NOMO-1 (cell line): Measurements from ENCODE around the gene LIX1L.
A peak's percentile ranks its signal among the peaks of the same experiment; 100 is the strongest.

Experiments
- DNase-seq, 2 experiments: peaks; one replicate each; lab custom pipeline; 2025; ENCODE audit not compliant: unreplicated experiment in 2 of 2; lab: John Stamatoyannopoulos, UW

The LIX1L gene

GRCh38 chr1:145985502-145986439, 28.0 kb upstream of the LIX1L start:
- DNase-seq: peak; percentile 65 to 85

GRCh38 chr1:145985129-145985501, 27.3 kb upstream of the LIX1L start:
- no peak for DNase-seq

DNA sequence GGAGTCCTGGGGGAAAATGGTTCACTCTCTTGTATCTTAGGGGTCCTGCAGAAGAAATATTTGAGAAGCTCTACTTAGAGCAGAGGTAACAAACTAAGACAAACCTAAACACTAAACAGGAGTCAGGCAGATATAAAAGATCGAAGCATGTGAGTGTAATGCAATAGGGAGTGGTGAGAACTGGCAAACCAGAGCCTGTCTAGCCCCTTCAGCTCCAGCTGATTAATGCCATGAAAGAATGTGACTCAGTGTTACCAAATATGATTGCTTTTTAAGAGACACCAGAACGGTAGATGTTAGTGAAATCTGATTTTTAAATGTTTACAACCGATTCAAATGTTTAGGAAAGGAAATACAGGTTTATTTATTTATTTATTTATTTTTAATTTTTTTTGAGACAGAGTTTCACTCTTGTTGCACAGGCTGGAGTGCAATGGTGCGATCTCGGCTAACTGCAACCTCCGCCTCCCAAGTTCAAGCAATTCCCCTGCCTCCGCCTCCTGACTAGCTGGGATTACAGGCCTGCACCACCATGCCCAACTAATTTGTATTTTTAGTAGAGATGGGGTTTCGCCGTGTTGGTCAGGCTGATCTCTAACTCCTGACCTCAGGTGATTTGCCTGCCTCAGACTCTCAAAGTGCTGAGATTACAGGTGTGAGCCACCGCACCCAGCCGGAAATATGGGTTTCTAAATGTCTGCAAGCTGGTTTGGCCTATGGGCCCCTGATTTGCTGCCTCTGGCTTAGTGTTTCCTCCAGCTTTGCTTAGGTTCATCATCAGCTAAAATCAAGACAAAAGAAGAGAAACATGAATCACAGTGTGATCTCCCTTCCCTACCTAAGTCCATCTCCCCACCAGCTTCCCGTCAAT, 26.4 kb upstream of the LIX1L start:
- DNase-seq: no peak

DNA sequence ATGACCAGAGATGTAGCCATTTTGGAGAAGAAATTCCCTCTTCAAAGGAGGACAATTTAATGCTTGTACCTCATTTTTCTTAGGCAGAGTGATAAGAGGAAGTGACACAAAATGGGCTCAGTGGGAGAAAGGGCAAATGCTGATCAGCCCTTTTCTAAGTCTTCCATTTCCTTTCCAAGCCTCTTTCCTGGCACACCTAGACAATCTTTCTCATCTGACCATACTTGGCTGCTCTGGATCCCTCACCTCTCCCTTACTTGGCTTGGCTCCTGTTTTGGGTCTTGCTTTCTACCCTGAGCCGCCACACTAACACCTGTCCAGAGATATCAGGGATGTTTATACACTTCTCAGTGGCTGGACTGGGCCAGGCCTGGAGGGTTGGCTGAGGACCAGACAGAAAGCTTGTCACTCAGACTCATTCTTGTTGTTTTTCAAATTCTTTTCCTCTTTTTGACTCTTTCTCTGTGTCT, 25.4 kb upstream of the LIX1L start:
- peak in 1 of 2 experiments; percentile 21 for DNase-seq

DNA sequence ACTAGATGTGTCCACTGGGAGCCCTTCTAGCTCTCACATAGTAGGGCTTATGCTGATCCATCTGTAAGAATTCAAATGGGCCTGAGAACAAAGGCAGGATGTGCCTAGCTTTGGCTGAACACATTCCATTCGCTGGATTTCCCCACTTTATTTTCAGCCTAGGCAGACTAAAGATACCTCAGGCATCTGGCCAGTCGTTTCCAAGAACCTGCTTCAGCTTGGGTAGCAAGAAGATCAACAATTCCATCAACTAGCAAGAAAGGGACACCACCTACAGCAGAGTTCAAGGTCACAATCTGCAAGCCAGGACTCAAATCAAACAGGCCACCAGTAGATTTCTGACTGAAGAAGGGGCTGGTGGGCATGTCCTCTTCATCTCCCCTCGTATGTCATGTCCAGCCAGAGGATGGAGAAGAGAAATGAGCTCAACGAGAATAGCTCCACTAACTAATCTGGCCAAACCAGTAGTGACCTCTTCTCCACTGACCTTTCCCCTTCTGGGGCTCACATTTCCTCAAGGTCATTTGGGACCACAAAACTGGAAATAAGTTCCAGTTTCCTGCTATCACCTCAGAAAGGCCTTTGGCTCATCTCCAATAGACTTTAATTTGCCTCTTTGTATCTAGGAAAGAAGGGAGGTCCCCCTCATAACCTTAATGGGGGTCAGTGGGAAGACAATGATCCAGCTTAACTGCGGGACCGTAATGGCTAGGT, 24.4 kb upstream of the LIX1L start:
- DNase-seq: no peak

DNA sequence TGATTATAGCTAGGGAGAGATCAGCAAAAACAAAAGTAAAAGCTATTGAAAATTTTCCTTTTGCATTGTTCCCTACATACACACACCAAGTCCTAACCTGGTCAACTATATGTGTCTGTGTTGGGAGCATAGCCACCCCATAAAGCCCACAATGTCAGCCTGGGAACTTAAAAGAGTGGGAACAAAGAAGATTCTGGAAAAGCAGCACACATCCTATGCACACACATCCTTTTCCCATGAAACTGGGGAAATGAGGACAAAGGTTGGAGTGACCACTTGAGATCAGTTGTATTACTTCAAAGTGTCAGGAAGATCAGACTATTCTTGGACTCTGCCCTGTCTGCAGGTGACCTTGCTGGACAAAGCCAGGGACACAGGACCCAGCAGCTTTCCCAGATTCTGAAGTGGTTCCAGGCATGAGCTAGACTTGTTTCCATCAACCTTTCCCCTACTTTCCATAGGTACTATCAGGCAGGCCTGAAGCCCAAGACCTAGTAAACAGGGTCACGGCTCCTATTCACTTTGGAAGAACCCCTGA, 22.7 kb upstream of the LIX1L start:
- no peak for DNase-seq

DNA sequence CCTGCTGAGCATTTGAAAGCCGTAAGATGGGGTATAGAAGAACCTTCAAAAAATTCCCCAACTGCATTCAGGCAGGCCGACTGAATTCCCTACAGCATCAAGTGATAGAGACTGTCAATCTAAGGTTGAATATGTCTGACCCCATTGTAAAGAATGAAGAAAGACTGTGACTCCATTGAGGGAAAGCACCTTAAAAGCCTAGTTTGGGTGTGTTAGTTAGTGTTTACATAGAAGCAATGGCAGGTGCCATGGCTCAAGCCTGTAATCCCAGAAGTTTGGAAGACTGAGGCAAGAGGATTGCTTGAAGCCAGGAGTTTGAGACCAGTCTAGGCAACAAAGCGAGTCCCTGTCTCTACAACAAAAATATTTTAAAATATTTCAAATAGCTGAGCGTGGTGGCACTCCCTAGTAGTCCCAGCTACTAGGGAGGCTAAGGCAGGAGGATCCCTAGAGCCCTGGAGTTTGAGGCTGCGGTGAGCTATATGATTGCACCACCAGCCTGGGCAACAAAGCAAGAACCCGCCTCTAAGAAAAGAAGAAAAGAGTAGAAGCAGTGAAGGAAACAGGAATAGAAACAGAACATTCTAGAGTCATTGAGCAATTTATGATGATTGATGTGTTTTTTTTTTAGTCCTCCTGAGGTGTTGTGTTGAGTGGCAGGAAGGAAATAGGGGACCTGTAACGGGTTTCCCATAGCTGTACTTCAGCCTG, 22.1 kb upstream of the LIX1L start:
- peak; percentile 79 to 91 for DNase-seq

GRCh38 chr1:145978854-145979745, 21.3 kb upstream of the LIX1L start:
- peak; percentile 87 to 97 for DNase-seq

- no peak for DNase-seq
Measured at GRCh38 chr1:145978471-145978853, 20.6 kb upstream of the LIX1L start.

DNA sequence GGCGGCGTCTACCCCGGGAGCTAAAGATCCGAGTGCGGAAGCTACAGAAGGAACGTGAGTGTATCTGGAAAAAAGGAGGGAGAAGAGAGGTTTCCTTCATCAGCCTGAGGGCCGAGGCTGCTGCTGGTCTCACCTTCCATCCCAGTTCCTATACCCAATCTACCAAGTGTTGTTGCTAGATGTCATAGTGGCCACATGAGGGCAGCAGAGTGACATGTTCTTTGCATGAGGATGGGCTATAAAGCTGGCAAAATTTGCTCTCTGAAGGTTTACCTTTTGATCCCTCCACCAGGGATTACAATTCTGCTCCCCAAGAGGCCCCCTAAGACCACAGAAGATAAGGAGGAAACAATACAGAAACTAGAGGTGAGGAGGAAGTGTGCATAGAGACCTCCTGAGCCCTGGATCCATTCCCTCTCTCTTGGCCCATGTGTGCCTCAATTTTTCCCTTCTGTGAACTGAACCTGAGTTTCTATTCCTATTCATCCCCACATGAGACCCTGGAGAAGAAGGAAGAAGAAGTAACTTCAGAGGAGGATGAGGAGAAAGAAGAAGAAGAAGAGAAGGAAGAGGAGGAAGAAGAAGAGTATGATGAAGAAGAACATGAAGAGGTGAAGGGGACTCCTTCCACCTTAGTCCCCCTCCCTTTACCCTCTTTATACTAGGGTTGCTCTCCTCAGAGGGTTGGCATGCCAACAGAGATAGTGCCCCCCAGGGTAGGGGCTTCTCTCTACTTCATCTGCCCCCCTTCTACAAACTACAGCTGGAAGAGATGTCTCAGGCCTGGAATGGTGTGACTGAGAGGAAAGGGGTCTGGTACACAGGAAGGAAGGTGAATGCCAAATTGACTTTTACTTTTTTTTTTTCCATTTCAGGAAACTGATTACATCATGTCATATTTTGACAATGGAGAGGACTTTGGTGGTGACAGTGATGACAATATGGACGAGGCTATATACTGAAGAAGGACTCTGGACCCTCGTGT, 20.0 kb upstream of the LIX1L start:
- DNase-seq: peak; percentile 71 to 83

DNA sequence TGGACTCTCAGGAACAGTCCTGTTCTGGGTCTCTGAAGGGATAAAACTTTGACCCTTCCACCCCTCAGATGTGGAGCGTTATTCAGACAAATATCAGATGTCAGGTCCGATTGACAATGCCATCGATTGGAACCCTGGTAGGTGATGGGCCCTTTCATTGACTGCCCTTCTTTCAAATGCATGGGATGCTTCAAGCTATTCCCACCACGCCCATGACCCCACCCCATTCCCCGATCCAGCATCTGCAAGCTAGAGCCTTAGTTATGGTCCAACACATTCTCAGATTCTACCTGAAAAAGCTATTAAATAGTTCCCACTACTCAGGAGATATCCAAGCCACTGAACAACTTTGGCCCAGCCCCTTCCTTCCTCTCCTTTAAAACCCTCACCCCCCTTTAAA, 19.2 kb upstream of the LIX1L start:
- no peak for DNase-seq

DNA sequence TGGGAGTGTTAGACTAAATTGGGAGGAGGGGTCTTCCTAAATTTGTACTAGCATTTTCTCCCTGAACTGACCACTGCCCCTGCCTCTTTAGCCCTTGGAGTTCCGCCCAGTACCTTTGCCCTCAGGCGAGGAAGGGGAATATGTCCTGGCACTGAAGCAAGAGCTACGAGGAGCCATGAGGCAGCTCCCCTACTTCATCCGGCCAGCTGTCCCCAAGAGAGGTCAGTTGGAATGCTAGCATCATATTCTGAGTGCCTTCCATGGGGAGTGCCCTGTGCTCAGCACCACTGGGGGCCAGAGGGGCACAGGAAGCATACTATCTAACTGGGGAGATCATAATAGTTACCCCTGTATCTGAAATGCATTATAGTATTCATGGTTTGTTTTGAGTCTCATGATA, 17.4 kb upstream of the LIX1L start:
- no peak for DNase-seq

DNA sequence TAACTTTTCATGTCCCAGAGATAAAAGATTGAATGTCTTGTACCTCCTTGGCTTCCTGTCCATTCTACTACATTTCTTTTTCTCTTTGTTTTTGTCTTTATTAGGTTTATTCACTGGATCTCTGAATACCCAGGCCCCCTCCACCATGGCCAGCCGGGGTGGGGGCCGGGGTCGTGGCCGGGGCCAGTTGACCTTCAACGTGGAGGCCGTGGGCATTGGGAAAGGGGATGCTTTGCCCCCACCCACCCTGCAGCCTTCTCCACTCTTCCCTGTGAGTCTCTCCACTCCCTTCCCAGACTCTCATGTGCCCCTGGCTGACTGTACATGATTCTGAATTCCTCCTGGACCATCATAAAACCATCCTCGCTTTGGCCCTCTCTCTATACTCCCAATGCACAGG, 16.9 kb upstream of the LIX1L start:
- DNase-seq: no peak

DNA sequence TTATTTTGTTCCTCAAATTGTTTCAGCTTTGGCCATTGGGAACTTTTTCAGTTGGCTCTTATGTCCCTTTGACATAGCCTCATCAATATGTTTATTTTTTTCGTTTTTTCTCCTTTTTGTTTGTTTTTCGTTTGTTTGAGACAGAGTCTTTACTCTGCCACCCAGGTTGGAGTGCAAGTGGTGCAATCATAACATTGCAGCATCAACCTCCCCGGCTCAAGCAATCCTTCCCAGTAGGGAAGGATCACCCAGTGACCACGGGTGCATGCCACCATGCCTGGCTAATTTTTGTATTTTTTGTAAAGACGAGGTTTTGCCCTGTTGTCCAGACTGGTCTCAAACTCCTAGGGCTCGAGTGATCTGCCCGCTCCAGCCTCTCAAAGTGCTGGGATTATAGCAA, 14.8 kb upstream of the LIX1L start:
- no peak for DNase-seq

- DNase-seq: no peak
Measured at GRCh38 chr1:145967288-145967687, 9.5 kb upstream of the LIX1L start.

- DNase-seq: no peak
Measured at GRCh38 chr1:145965119-145965744, 7.4 kb upstream of the LIX1L start.

DNA sequence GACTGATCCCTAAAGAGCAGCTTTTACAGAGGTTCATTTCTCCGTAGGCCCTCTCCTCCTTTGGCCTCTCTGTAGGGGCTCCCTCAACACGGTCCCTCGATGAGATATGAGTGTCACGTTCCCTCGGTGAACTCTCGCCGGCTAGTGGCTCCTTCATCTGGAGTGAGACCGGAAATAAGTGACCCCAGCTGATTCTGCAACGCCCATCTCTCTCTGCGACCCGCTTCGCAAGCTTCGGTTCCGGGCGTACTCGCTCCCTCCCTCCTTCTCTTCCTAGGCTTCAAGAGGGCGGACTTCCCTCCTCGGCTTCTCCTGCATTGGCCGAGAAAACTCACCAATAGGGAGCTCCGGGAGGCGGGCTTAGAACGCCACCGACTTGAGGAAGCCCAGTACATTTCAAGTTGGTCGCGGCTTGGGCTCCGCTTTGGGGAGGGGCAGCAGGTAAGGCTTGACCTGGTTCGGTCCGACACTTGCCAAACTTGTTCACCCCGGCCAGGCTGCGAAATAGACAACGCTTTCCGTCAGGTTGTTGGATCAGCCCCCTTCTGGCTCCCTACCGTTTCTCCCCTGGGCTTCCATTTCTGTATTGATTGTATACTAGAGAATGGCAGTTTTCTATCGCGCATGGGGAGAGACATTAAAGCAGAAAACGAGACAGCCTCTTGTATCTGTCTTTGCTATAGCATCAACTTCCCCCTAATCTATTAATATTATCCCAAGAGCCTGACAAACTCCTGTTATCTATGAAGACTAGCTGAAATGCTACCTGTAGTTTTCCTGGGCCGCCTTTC, 6.7 kb upstream of the LIX1L start, which contains the start of the genes ANKRD34A and POLR3GL:
TSS of gene ANKRD34A (minus strand) at position 248 of the 791 bp plus-strand sequence. CDS start 2,816 bp downstream, outside the sequence.
TSS of gene POLR3GL (plus strand) at position 363 of the 791 bp plus-strand sequence. CDS start 10,176 bp downstream, outside the sequence.
- DNase-seq: peak; percentile 89 to 93
